Measurements from ENCODE around the gene CTBP2.

CTBP2 gene

GRCh38 chr10:125159932-125160855, at the start of gene CTBP2:
Gene CTBP2 (minus strand): TSS chr10:125160563.
- no peak for DNase-seq (ENCODE audit: low read depth in 2 of 2)

GRCh38 chr10:125209591-125210355, 49.4 kb upstream of the CTBP2 start:
- no peak for DNase-seq (ENCODE audit: low read depth in 2 of 2)

GRCh38 chr10:125208854-125209565, 48.6 kb upstream of the CTBP2 start:
- DNase-seq (ENCODE audit: low read depth in 2 of 2) = no peak

GRCh38 chr10:125206623-125207022, 46.3 kb upstream of the CTBP2 start:
- no peak for DNase-seq (ENCODE audit: low read depth in 2 of 2)

- no peak for DNase-seq (ENCODE audit: low read depth in 2 of 2)
These were observed 45.1 kb upstream of the CTBP2 start for GRCh38 chr10:125205431-125205830.

GRCh38 chr10:125204400-125204799, 44.0 kb upstream of the CTBP2 start:
- DNase-seq (ENCODE audit: low read depth in 2 of 2) = no peak

- no peak for DNase-seq (ENCODE audit: low read depth in 2 of 2)
These were observed 42.9 kb upstream of the CTBP2 start for GRCh38 chr10:125203186-125203800.

- DNase-seq (ENCODE audit: low read depth in 2 of 2) = no peak
These were observed 41.6 kb upstream of the CTBP2 start for GRCh38 chr10:125201791-125202622.

- no peak for DNase-seq (ENCODE audit: low read depth in 2 of 2)
These were observed 40.8 kb upstream of the CTBP2 start for GRCh38 chr10:125201108-125201524.

GRCh38 chr10:125200396-125200795, 40.0 kb upstream of the CTBP2 start:
- DNase-seq (ENCODE audit: low read depth in 2 of 2) = no peak

- no peak for DNase-seq (ENCODE audit: low read depth in 2 of 2)
These were observed 38.9 kb upstream of the CTBP2 start for GRCh38 chr10:125199270-125199669.

GRCh38 chr10:125194814-125195213, 34.5 kb upstream of the CTBP2 start:
- DNase-seq (ENCODE audit: low read depth in 2 of 2) = no peak

GRCh38 chr10:125193306-125193877, 33.0 kb upstream of the CTBP2 start:
- DNase-seq (ENCODE audit: low read depth in 2 of 2) = no peak

GRCh38 chr10:125192620-125193019, 32.3 kb upstream of the CTBP2 start:
- DNase-seq (ENCODE audit: low read depth in 2 of 2) = no peak

GRCh38 chr10:125192005-125192404, 31.6 kb upstream of the CTBP2 start:
- no peak for DNase-seq (ENCODE audit: low read depth in 2 of 2)

GRCh38 chr10:125190946-125191345, 30.6 kb upstream of the CTBP2 start:
- no peak for DNase-seq (ENCODE audit: low read depth in 2 of 2)

GRCh38 chr10:125190414-125190813, 30.1 kb upstream of the CTBP2 start:
- no peak for DNase-seq (ENCODE audit: low read depth in 2 of 2)

- no peak for DNase-seq (ENCODE audit: low read depth in 2 of 2)
These were observed 28.8 kb upstream of the CTBP2 start for GRCh38 chr10:125189162-125189561.

GRCh38 chr10:125187238-125188194, 27.2 kb upstream of the CTBP2 start:
- no peak for DNase-seq (ENCODE audit: low read depth in 2 of 2)
